ENCODE results near the gene PTPN14.

The PTPN14 gene

GRCh38 chr1:214312530-214313051 is 238.8 kb downstream of the PTPN14 start:
- no peak for DNase-seq (ENCODE audit: low read depth in 2 of 2)
- no peak for TF ChIP-seq CTCF (IDR thresholded peaks at IDR 0.05; ENCODE audit: low read depth, low read length)

GRCh38 chr1:214310777-214311690 is 240.4 kb downstream of the PTPN14 start:
- TF ChIP-seq CTCF (IDR thresholded peaks at IDR 0.05; ENCODE audit: low read depth, low read length), result no peak
- DNase-seq (ENCODE audit: low read depth in 2 of 2), result no peak
- H3K4me3 ChIP-seq (replicated peaks in 1 of 2; ENCODE audit: low read depth in 2 of 2, low read length in 2 of 2), result no peak overlapping the region

More at GRCh38 chr1:214312530-214313051, 238.8 kb downstream of the PTPN14 start:
- no peak overlapping the region for H3K4me3 ChIP-seq (replicated peaks in 1 of 2; ENCODE audit: low read depth in 2 of 2, low read length in 2 of 2)

- no peak for TF ChIP-seq CTCF (IDR thresholded peaks at IDR 0.05; ENCODE audit: low read depth, low read length)
- DNase-seq (ENCODE audit: low read depth in 2 of 2), result peak in 1 of 2 donors; percentile 49
- H3K4me3 ChIP-seq (replicated peaks in 1 of 2; ENCODE audit: low read depth in 2 of 2, low read length in 2 of 2), result no peak overlapping the region
Observed at GRCh38 chr1:214310010-214310409, 241.4 kb downstream of the PTPN14 start.

GRCh38 chr1:214306269-214306668 is 245.1 kb downstream of the PTPN14 start:
- no peak for TF ChIP-seq CTCF (IDR thresholded peaks at IDR 0.05; ENCODE audit: low read depth, low read length)
- H3K4me3 ChIP-seq (replicated peaks in 1 of 2; ENCODE audit: low read depth in 2 of 2, low read length in 2 of 2), result no peak overlapping the region
- DNase-seq (ENCODE audit: low read depth in 2 of 2), result no peak

GRCh38 chr1:214305164-214305751 is 246.1 kb downstream of the PTPN14 start:
- no peak for DNase-seq (ENCODE audit: low read depth in 2 of 2)
- no peak for TF ChIP-seq CTCF (IDR thresholded peaks at IDR 0.05; ENCODE audit: low read depth, low read length)
- H3K4me3 ChIP-seq (replicated peaks in 1 of 2; ENCODE audit: low read depth in 2 of 2, low read length in 2 of 2), result no peak overlapping the region

GRCh38 chr1:214303141-214303930 is 248.1 kb downstream of the PTPN14 start:
- TF ChIP-seq CTCF (IDR thresholded peaks at IDR 0.05; ENCODE audit: low read depth, low read length), result no peak
- peak overlapping the region; percentile 0 to 8 for H3K4me3 ChIP-seq (replicated peaks in 1 of 2; ENCODE audit: low read depth in 2 of 2, low read length in 2 of 2)
- DNase-seq (ENCODE audit: low read depth in 2 of 2), result peak; percentile 28 to 48

Measured in cardiac fibroblast (primary cell).